Left ventricle myocardium inferior (tissue), 1 donor: ENCODE measurements around the gene HTR2B. TPM values are rescaled to one million over a fixed set of nuclear protein-coding genes. Genes with fewer than 3 reads are reported as not detected.

Source experiments
- DNase-seq: peaks from one replicate; pipeline ENCODE4 v3.0.0-alpha.2; 2020
- H3K27ac ChIP-seq: fragments of 200-600 bp; replicated peaks from 2 replicates; pipeline ENCODE4 v1.8.0; 2021
- H3K27me3 ChIP-seq: fragments of 200-600 bp; 2 replicates; pipeline ENCODE4 v1.8.0; 2021; ENCODE audit warnings: low read depth
- H3K36me3 ChIP-seq: fragments of 200-600 bp; 2 replicates; pipeline ENCODE4 v1.8.0; 2021
- H3K4me1 ChIP-seq: fragments of 200-600 bp; 2 replicates; pipeline ENCODE4 v1.8.0; 2021
- H3K4me3 ChIP-seq: fragments of 200-600 bp; 2 replicates; pipeline ENCODE4 v1.8.0; 2021; ENCODE audit warnings: mild to moderate bottlenecking, moderate library complexity
- H3K9me3 ChIP-seq: fragments of 200-600 bp; replicated peaks from 2 replicates; pipeline ENCODE4 v1.8.0; 2021
- CTCF ChIP-seq: fragments of 200-600 bp; IDR thresholded peaks from 2 replicates; pipeline ENCODE4 v1.8.0; 2021; ENCODE audit warnings: antibody characterized with exemption, mild to moderate bottlenecking, borderline replicate concordance
- intact Hi-C: fragments of 100-400 bp; cut with micrococcal nuclease; formaldehyde crosslinking; loops from one replicate; pipeline ENCODE4 v1.11.0; 2022
- total RNA-seq: library from RNA; stranded (reverse); fragmentation: NEBNext Ultra II Directional; extraction: Animal tissue kit (Norgen Biotek cat#: 25700); gene quantifications from one replicate; pipeline ENCODE4 v1.2.1, GENCODE V29; 2021
- donor health status: DM: no; HTN: yes; CAD: no; lungs with severe emphysema.

HTR2B gene
- total RNA-seq, 1 donor from 2014 or later, result 1.5 TPM

- Histone ChIP-seq H3K4me1 (no peaks in the 10 kb centered on the region), H3K27me3 (no peaks in the 10 kb centered on the region), H3K27ac (no peak overlapping the region), H3K4me3 (no peak overlapping the region), H3K36me3 (no peaks in the 10 kb centered on the region), H3K9me3 (no peaks in the 10 kb centered on the region)
- intact Hi-C loops, result no loop called here
- TF ChIP-seq CTCF, result no peak
- no peak for DNase-seq
Observed at GRCh38 chr2:231117148-231117547, 7.7 kb downstream of the HTR2B start.

- Histone ChIP-seq H3K27ac (no peak overlapping the region), H3K4me1 (peaks cover 14% of the 10 kb centered on the region), H3K4me3 (no peak overlapping the region), H3K36me3 (no peaks in the 10 kb centered on the region), H3K9me3 (no peaks in the 10 kb centered on the region), H3K27me3 (no peaks in the 10 kb centered on the region)
- intact Hi-C loops, result no loop called here
- TF ChIP-seq CTCF, result no peak
- no peak for DNase-seq
Observed at GRCh38 chr2:231115651-231116050, 9.2 kb downstream of the HTR2B start.

GRCh38 chr2:231113489-231113888, 11.4 kb downstream of the HTR2B start:
- no peaks in the 10 kb centered on the region for H3K9me3 ChIP-seq
- TF ChIP-seq CTCF, result no peak
- no peak for DNase-seq
- peaks cover 19% of the 10 kb centered on the region for H3K4me1 ChIP-seq
- H3K27ac ChIP-seq, result no peak overlapping the region
- H3K36me3 ChIP-seq, result peaks cover 12% of the 10 kb centered on the region
- intact Hi-C loops, result no loop called here
- H3K4me3 ChIP-seq, result no peak overlapping the region
- no peaks in the 10 kb centered on the region for H3K27me3 ChIP-seq

- Histone ChIP-seq H3K9me3 (no peaks in the 10 kb centered on the region), H3K36me3 (peaks cover 14% of the 10 kb centered on the region), H3K27me3 (no peaks in the 10 kb centered on the region), H3K27ac (no peak overlapping the region), H3K4me1 (peaks cover 32% of the 10 kb centered on the region), H3K4me3 (no peak overlapping the region)
- intact Hi-C loops, result no loop called here
- no peak for TF ChIP-seq CTCF
- DNase-seq, result no peak
Observed at GRCh38 chr2:231111987-231112386, 12.9 kb downstream of the HTR2B start.

- Histone ChIP-seq H3K4me3 (no peak overlapping the region), H3K27me3 (no peaks in the 10 kb centered on the region), H3K9me3 (no peaks in the 10 kb centered on the region), H3K36me3 (peaks cover 14% of the 10 kb centered on the region), H3K27ac (peak overlapping the region; percentile 0), H3K4me1 (peaks cover 32% of the 10 kb centered on the region)
- peak; percentile 51 for TF ChIP-seq CTCF
- intact Hi-C loops, result no loop called here
- no peak for DNase-seq
Observed at GRCh38 chr2:231110551-231110950, 14.3 kb downstream of the HTR2B start.
